C4-2B (cell line): Measurements from ENCODE around the gene ERBB4.

ENCODE experiments used
- CTCF ChIP-seq: fragments of 450-650 bp; conservative IDR thresholded peaks from 2 replicates; pipeline ENCODE4 v1.5.1; 2017; ENCODE audit warnings: mild to moderate bottlenecking
- ZFX ChIP-seq: fragments of 450-650 bp; IDR thresholded peaks from 2 replicates; pipeline ENCODE4 v1.6.1; 2017

GRCh38 chr2:212117926-212118325, 420.7 kb downstream of the ERBB4 start:
- no peak for TF ChIP-seq CTCF
- TF ChIP-seq ZFX: no peak
